ENCODE measurements around the gene RIMBP2.

- TF ChIP-seq ZNF571 (tag by site-specific recombination; IDR thresholded peaks at IDR 0.05) (no peak), ZNF513 (tag by site-specific recombination; IDR thresholded peaks at IDR 0.05) (no peak), CTCF (tag by site-specific recombination; IDR thresholded peaks at IDR 0.05) (no peak), GLI4 (tag by site-specific recombination; IDR thresholded peaks at IDR 0.05) (no peak), ZNF121 (tag by site-specific recombination; IDR thresholded peaks at IDR 0.05) (no peak)
These were observed 108.0 kb downstream of the RIMBP2 start for GRCh38 chr12:130608132-130608531.

Measured in HEK293 (cell line).